SJCRH30 (cell line): ENCODE results near the gene TBC1D16. TPM values are rescaled to one million over a fixed set of nuclear protein-coding genes. Genes with fewer than 3 reads are reported as not detected.

ENCODE experiments used
- DNase-seq, 2 experiments: peaks; one replicate each; pipeline ENCODE4 v3.0.0-alpha.2; 2015 to 2020
- H3K27ac ChIP-seq: fragments of 250-450 bp; sonication (Bioruptor Pico); 2 replicates; pipeline ENCODE4 v1.5.1; 2020; ENCODE audit warnings: mild to moderate bottlenecking, moderate library complexity
- H3K27me3 ChIP-seq: fragments of 250-450 bp; sonication (Bioruptor Pico); 2 replicates; pipeline ENCODE4 v1.5.1; 2020; ENCODE audit warnings: mild to moderate bottlenecking, moderate library complexity
- H3K36me3 ChIP-seq: fragments of 250-450 bp; sonication (Bioruptor Pico); 2 replicates; pipeline ENCODE4 v1.5.1; 2020; ENCODE audit warnings: mild to moderate bottlenecking, moderate library complexity
- H3K4me1 ChIP-seq: fragments of 250-450 bp; sonication (Bioruptor Pico); 2 replicates; pipeline ENCODE4 v1.5.1; 2020; ENCODE audit warnings: mild to moderate bottlenecking, moderate library complexity
- H3K4me3 ChIP-seq: fragments of 250-450 bp; sonication (Bioruptor Pico); 2 replicates; pipeline ENCODE4 v1.5.1; 2020; ENCODE audit warnings: mild to moderate bottlenecking, moderate library complexity
- H3K9me3 ChIP-seq: fragments of 250-450 bp; sonication (Bioruptor Pico); replicated peaks from 2 replicates; pipeline ENCODE4 v1.5.1; 2020; ENCODE audit warnings: mild to moderate bottlenecking, moderate library complexity
- total RNA-seq: library from RNA; depleted of rRNA; stranded (reverse); fragments of >200 nt; shearing (Covaris generic); gene quantifications from 2 replicates; pipeline ENCODE4 v1.2.3, GENCODE V29; 2014

Gene TBC1D16
- total RNA-seq, 1 experiment from 2014 or later, result 61.6 TPM

DNA sequence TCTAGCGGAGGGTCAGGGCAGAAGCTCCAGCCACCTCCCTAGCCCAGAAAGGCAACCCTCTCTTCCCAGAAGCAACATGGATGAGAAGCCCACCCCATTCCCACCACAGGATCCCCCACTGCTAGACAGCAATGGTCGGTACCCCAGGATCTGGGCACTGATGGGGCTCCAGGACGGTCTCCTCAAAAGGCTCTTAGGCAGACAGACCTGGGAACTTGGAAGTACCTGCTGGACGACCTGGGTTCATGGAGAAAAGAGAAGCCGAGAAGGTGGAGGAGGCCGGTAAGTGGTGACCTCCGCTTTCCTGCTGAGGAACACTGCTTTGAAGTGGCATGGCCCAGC, 96.6 kb downstream of the TBC1D16 start:
- Histone ChIP-seq H3K27me3 (no peaks in the 10 kb centered on the region), H3K4me3 (no peak overlapping the region), H3K36me3 (peaks cover 3% of the 10 kb centered on the region; the same call in 1 of the 2 replicates), H3K4me1 (peaks cover 12% of the 10 kb centered on the region), H3K27ac (no peak overlapping the region), H3K9me3 (no peaks in the 10 kb centered on the region)
- DNase-seq, result no peak

DNA sequence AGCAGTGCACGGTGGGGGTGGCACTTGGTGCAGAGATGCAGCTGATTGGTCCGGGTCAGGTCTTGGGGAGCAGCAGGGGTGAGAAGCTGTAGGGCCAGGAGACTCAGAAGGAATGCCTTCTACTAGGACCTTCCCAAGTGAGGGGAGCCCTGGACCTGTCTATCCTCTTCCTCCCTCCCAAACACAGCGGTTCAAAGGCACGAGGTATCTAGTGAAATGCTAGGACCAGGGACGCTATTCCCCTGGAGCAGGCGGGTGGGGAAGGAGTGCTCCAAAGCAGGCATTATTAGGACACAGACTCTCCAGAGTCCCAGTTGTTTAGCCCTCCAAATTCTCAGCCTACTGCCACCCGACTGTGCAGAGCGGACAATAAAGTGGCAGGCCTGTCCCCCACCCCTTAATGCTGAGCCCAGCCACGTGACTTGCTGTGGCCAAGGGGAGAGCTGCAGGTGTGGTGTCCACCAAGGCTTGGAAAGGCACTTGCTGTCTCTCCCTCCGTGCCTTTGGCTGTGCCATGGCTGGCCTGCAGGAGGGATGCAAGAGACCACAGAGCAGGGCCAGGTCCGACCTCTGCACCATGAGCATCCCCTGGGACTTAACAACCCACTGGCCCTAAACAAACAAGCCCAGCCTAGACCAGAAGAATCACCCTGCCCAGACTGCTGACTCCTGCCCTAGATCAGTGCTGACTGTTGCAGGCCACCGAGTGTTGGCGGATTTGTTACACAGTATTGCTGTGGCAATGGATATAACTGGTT, 97.2 kb downstream of the TBC1D16 start:
- Histone ChIP-seq H3K27ac (no peak overlapping the region), H3K4me3 (no peak overlapping the region), H3K4me1 (peaks cover 12% of the 10 kb centered on the region), H3K9me3 (no peaks in the 10 kb centered on the region), H3K36me3 (no peaks in the 10 kb centered on the region; the same call in 1 of the 2 replicates), H3K27me3 (no peaks in the 10 kb centered on the region)
- DNase-seq, result no peak

DNA sequence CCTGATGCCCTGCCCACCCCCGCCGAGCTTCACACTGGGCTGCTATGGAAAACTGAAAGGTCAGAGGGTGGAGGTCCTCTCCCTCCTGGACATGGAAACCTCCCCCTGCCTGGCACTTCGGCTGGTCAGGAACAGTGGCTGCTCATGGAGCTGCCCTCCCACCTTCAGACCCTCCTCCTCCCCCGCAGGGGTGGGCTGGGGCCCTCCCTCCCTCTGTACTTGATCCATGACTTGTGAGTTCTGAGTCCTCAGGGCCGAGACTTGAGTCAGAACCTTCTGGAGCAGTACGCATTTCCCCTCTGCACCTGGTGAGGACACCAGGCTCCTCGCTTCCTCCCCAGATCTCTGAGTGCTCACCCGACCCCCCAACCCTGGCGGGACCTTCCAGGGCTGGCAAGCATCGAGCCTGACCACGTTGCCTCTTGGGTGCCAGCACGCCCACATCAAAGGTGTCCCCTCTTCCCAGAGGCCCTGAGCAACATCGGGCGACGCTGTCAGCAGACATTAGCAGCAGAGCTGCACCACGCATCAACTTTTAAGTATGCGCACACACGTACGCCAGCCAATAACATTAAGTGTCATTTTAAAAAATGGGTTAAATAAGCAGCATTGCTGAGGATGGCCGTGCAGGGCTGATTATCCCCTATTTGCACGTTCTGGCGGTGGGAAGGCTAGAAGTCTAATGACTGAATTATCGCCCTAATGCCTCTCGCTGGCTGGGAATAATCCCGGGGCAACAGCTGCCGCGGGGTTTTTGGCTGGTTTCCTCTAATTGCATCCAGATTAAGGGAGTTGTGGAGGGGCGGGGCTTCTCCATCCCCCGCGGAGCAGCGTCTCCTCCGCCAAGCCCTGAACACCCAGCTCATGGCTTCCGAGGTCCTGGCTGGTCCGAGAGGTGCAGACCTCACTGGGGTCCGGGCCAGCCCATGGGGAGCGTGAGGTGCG, 98.0 kb downstream of the TBC1D16 start:
- Histone ChIP-seq H3K36me3 (no peaks in the 10 kb centered on the region; the same call in 1 of the 2 replicates), H3K4me1 (peaks cover 12% of the 10 kb centered on the region), H3K4me3 (no peak overlapping the region), H3K27me3 (no peaks in the 10 kb centered on the region), H3K27ac (no peak overlapping the region), H3K9me3 (no peaks in the 10 kb centered on the region)
- DNase-seq, result peak; percentile 67 to 78

DNA sequence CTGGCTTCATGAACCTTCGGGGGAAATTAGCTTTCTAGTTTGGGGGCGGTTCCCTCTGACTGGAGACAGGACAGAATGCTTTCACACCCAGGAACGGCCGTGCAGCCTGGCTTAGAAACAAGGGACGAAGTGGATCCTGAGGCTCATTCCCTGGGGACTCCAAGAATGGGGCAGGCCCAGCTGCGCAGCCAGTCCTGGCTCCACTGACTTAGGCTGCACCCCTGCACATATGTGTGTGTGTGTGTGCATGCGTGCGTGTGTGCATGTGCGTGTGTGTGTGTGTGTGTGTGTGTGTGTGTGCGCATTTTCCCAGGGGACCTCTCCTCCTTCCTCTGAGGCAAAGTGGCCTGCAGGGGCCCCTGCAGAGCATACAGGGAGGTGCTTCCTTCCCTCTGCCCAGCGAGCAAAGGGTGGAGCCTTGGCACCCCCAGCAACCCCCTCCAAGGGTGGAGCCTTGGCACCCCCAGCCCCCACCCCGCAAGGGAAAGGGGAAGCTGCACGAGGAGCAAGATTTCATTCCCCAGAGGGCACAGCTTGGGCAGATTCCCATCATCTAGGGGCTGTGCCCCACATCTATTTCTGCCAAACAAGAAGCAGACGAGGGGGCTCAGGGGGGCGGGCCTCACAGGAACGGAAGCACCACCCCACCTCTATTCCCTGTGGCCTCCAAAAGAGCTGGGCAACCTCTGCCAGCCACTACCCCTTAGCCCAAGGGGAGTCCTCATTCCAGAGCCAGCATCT, 98.9 kb downstream of the TBC1D16 start:
- Histone ChIP-seq H3K9me3 (no peaks in the 10 kb centered on the region), H3K4me1 (peaks cover 12% of the 10 kb centered on the region), H3K4me3 (no peak overlapping the region), H3K27ac (no peak overlapping the region), H3K27me3 (peaks cover 3% of the 10 kb centered on the region; the same call in 1 of the 2 replicates), H3K36me3 (no peaks in the 10 kb centered on the region; the same call in 1 of the 2 replicates)
- DNase-seq, result no peak

DNA sequence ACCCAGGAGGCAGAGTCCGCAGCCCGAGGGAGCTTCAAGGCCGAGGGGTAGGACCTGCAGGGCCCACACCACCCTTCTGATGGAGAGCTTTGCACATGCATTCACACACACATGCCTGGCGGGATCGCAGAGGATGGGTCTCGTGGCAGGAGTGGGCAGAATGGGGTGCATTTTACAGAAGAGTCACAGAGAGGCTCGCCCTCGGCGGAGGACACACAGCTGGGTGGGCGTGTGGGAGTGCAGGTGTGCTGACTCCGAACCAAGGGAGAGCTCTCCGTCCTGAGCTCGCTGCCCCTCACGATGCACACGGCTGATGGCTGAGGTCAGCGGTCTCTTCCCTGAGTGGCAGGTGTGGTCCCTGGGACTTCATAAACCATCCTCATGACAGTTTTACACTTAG, 99.6 kb downstream of the TBC1D16 start:
- Histone ChIP-seq H3K4me3 (no peak overlapping the region), H3K36me3 (no peaks in the 10 kb centered on the region; the same call in 1 of the 2 replicates), H3K9me3 (no peaks in the 10 kb centered on the region), H3K4me1 (peaks cover 12% of the 10 kb centered on the region), H3K27ac (no peak overlapping the region), H3K27me3 (peaks cover 11% of the 10 kb centered on the region)
- DNase-seq, result no peak

DNA sequence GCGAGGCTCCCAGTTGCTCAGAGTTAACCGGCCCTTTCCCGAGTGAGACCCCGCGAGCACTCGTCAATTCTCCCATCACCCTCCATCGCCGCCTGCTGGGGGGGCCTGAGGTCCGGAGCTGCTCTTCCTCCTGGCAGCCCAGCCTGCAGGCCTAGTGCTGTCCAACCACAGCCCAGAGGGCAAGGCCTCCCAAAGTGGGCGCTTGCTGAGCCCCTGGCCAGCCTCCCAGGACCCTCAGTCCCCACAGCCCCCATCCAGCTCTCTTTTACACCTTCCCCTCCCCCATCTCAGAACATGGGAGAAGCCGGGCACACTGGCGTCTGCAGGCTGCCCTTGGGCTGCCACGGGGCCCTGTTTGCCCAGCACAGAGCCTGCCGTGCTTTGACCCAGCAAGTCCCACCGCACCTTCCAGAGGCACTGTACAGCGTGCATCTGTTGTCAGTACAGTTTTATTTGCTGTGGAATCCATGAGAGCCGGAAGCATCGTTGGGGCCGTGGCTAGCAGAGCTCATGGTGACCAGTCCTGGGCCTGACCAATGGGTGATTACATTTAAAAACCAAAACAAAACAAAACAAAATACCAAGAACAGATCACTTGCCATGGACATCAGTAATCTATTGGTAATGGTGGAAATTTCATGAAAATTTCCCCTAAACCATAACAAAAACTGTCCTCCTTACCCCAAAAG, 100.3 kb downstream of the TBC1D16 start:
- no peak for DNase-seq
- Histone ChIP-seq H3K4me1 (peaks cover 12% of the 10 kb centered on the region), H3K9me3 (no peaks in the 10 kb centered on the region), H3K27me3 (peaks cover 17% of the 10 kb centered on the region), H3K4me3 (no peak overlapping the region), H3K27ac (no peak overlapping the region), H3K36me3 (no peaks in the 10 kb centered on the region; the same call in 1 of the 2 replicates)

DNA sequence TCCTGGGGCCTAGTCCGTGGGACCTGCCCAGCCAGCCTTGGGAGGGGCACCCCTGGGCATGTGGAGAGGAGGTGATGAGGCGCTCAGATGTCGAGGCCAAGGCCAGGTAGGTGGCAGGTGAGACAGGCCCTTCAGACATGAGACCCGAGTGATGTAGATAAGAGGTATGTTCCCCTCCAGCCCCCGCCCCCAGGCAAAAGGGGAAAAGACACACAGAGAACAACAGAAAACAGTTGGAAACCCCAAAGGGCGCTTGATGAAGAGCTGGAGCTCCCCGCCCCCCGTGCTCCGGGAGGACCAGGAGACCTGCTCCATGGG, 101.1 kb downstream of the TBC1D16 start:
- peaks cover 21% of the 10 kb centered on the region for H3K27me3 ChIP-seq
- DNase-seq, result no peak

DNA sequence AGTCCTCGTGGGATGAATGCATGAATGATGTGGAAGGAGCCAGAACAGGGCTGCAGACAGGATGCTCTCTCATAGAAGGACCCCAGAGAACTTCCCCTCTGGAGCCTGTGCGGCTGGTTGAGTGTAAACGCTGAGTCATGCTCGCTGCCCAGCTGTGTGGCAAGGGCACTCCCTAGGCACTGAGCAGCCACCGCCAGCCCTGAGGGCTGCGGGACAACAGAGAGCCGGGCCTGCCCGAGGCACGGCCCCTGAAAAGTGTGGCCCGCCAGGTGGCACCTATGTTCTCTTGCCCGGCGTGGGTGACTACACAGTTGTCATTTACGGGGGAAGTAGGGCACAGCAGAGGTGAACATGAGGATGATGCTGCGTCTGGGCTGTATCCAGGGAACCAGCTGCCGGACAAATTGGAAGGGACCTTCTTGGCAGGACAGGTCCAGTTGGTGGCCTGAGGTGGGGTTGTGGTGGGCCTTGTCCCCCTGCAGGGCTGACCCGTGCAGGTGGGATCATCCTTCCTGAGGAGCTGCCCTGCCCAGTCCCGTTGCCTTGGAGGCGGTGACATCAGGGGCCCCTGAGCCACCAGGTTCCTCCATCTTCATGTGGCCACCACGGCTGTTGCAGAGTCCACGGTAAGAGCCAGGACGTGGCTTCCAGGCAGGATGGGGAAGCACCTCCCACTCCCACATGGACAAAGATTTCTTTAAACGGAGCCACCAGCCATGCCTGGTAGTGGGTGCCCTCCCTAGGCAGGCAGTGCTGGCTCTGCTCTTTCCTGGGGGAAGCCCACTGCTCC, 101.6 kb downstream of the TBC1D16 start:
- no peak for DNase-seq
- Histone ChIP-seq H3K36me3 (no peaks in the 10 kb centered on the region), H3K4me3 (no peak overlapping the region), H3K9me3 (no peaks in the 10 kb centered on the region), H3K27ac (no peak overlapping the region), H3K4me1 (peaks cover 12% of the 10 kb centered on the region), H3K27me3 (peaks cover 27% of the 10 kb centered on the region)

More for the DNA sequence above, 101.1 kb downstream of the TBC1D16 start:
- no peaks in the 10 kb centered on the region; the same call in 1 of the 2 replicates for H3K36me3 ChIP-seq
- no peak overlapping the region for H3K4me3 ChIP-seq
- no peak overlapping the region for H3K27ac ChIP-seq
- peaks cover 12% of the 10 kb centered on the region for H3K4me1 ChIP-seq
- H3K9me3 ChIP-seq, result no peaks in the 10 kb centered on the region

DNA sequence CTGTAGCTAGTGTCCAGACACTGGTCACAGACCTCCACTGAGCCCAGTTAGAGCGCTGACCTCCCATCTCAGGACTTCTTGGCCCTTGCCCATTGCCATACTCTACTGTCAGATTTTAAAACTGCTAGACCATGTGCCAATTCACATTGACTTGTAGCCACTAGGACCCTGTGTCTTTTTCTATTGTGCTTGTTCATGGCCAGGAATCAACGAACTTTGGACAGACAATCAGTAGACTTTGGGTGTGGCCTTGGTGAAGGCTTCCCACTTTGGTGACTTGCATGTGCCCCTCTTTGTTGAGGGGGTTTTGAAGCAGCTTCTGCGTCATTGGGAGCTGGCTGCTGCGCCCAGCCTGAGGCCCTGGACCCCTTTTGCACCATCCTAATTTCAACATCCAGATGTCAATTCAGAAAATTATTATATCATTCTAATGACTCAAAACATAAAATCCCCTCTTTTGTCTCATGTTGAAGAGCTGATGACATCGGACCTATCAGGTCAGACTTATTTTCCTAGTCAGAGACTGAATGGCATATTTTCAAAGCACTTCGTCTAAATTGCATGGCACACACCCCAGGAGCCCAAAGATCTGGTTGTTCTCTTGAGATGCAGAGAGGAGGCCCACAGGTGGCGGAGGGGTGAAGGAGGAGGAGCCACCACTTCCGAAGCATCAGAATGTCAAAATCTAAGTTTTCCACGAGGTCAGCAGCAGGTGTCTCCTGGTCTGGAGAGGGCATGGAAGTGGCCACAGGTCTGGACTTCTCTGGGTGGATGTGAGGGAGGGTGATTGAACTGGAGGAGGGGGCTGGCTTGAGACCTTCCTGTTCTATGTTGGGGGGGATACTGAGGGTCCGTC, 103.0 kb downstream of the TBC1D16 start:
- peaks cover 6% of the 10 kb centered on the region for H3K4me1 ChIP-seq
- H3K9me3 ChIP-seq, result no peaks in the 10 kb centered on the region
- no peak overlapping the region for H3K4me3 ChIP-seq
- no peaks in the 10 kb centered on the region for H3K36me3 ChIP-seq
- no peak overlapping the region for H3K27ac ChIP-seq
- peaks cover 37% of the 10 kb centered on the region for H3K27me3 ChIP-seq
- DNase-seq, result no peak

DNA sequence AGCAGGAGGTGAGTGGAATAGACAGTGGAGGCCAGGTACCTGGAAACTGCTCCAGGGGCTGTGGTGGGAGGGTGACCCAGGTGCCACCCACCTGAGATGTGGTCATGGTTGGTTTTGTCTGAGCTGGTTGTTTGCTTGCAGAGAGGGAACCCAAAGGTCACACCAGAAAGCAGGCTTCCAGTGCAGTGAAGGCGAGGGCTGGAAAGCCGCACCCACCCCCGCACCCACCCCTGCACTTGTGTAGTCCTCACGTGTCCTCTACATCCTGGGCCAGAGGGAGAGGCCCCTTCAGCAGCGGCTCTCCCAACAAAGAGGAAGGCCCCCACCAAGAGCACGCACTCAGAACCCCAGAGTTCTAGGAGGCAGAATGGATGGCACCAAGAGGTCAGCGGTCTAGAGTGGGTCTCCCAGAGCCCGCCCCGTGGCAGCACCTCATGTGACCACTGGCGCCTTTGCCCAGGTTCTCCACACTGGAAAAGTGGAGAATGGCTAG, 103.8 kb downstream of the TBC1D16 start:
- Histone ChIP-seq H3K36me3 (no peaks in the 10 kb centered on the region), H3K9me3 (no peaks in the 10 kb centered on the region), H3K4me3 (no peak overlapping the region), H3K4me1 (no peaks in the 10 kb centered on the region; the same call in 1 of the 2 replicates), H3K27ac (no peak overlapping the region), H3K27me3 (peaks cover 46% of the 10 kb centered on the region)
- DNase-seq, result no peak

DNA sequence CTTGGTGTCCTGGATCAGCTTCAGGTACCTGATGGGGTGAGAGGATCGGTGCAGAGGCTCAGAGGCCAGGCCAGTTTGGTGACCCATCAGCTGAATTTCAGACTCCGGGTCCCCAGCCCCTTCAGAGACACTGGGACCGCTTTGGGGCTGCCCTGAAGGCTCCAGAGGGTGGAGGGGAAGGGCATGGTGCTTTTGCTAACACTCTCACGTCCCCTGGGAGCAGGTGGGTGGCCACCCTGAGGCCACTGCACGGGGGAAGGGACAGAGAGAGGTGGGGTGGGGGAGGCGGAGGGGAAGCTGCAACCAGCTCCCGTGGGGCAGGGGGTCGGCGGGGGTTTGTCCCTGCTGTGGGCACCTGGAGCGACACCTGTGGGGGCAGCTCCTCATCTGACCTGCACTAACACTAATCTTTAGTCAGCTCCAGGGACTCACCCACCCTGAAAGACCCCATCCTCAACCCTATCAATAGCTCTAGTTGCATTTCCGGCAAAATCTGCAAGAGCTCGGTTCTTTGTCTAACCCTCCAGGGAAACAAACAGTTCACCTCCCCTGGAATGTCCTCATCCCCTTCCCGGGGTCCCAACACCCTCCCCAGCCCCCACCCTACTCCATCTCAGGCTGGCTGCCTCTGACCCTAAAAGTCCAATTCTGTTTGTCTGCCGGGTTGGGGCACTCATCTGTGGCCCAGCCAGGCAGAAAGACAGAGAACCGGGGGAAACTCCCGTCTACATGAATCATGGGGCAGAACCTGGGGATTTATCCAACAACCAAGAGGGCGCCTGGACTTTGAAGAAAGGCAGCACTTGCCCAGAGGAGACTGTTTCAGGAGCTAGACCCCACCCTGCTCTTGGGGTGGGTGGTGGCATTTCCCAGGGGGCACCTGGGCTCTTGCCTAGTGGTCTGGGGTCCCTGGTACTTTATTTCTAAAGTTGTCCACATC, 104.5 kb downstream of the TBC1D16 start:
- no peaks in the 10 kb centered on the region for H3K36me3 ChIP-seq
- DNase-seq, result no peak
- peaks cover 52% of the 10 kb centered on the region for H3K27me3 ChIP-seq
- H3K27ac ChIP-seq, result no peak overlapping the region
- no peak overlapping the region for H3K4me3 ChIP-seq
- no peaks in the 10 kb centered on the region; the same call in 1 of the 2 replicates for H3K4me1 ChIP-seq
- no peaks in the 10 kb centered on the region for H3K9me3 ChIP-seq
